ENCODE measurements around the gene VPS52. TPM values are rescaled to one million over a fixed set of nuclear protein-coding genes. Genes with fewer than 3 reads are reported as not detected.

The VPS52 gene
- total RNA-seq, 2 experiments from 2014 or later: 50.4 to 73.5 TPM

- H3K9me3 ChIP-seq (ENCODE audit: low read length): no peaks in the 10 kb centered on the region
- ChIA-PET CTCF (ENCODE audit: unreplicated experiment) (interaction anchor here (0.5 to 1.6 kb wide), 2 partner anchors 9 to 11 kb away, joined by 3 read pairs; partner anchors contain the start of gene RGL2), POLR2A (interaction anchor here (1.1 to 3.0 kb wide), 5 partner anchors 8 to 29 kb away, joined by 3 to 19 read pairs (median 8); partner anchors contain the start of genes B3GALT4, RGL2, RPS18 and VPS52)
- TF ChIP-seq, protein P1, sequence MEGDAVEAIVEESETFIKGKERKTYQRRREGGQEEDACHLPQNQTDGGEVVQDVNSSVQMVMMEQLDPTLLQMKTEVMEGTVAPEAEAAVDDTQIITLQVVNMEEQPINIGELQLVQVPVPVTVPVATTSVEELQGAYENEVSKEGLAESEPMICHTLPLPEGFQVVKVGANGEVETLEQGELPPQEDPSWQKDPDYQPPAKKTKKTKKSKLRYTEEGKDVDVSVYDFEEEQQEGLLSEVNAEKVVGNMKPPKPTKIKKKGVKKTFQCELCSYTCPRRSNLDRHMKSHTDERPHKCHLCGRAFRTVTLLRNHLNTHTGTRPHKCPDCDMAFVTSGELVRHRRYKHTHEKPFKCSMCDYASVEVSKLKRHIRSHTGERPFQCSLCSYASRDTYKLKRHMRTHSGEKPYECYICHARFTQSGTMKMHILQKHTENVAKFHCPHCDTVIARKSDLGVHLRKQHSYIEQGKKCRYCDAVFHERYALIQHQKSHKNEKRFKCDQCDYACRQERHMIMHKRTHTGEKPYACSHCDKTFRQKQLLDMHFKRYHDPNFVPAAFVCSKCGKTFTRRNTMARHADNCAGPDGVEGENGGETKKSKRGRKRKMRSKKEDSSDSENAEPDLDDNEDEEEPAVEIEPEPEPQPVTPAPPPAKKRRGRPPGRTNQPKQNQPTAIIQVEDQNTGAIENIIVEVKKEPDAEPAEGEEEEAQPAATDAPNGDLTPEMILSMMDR (conservative IDR thresholded peaks at IDR 0.05; ENCODE audit: low read length): no peak
- no peaks in the 10 kb centered on the region for H3K9me2 ChIP-seq (ENCODE audit: insufficient read depth, low read length)
- peak within 1 kb of the TSS; percentile 91 for H2AFZ ChIP-seq (ENCODE audit: low read length)
- H3K79me2 ChIP-seq (ENCODE audit: insufficient read depth, low read depth, low read length): peaks cover 31% of the 10 kb centered on the region; the same call in 1 of the 2 replicates
- H3K4me2 ChIP-seq (ENCODE audit: low read length): peak within 1 kb of the TSS; percentile 87
- BruUV-seq (replicated peaks): no TSS peak
- DNase-seq (ENCODE audit: low spot score): peak; percentile 92
- H3K4me1 ChIP-seq (ENCODE audit: insufficient read depth, low read length, poor library complexity, severe bottlenecking): peaks cover 24% of the 10 kb centered on the region
- H3K4me3 ChIP-seq (ENCODE audit: low read depth, low read length, poor library complexity, severe bottlenecking): peak within 1 kb of the TSS; percentile 86
- no peaks in the 10 kb centered on the region for H4K20me1 ChIP-seq (ENCODE audit: insufficient read depth, low read length)
- H3K36me3 ChIP-seq (ENCODE audit: insufficient read depth, low read length): peaks cover 72% of the 10 kb centered on the region
- H3K27ac ChIP-seq (ENCODE audit: low read depth, low read length, poor library complexity, severe bottlenecking): peak within 1 kb of the TSS; percentile 46
- intact Hi-C loops (cut with micrococcal nuclease; ENCODE audit: unreplicated experiment): no loop called here
These were observed 17.5 kb upstream of the VPS52 start, which contains the start of the genes PFDN6 and WDR46 for GRCh38 chr6:33288921-33289783. Gene PFDN6 (plus strand): TSS chr6:33289601. CDS start chr6:33289857, 256 bp downstream. Gene WDR46 (minus strand): TSS chr6:33289239. CDS start chr6:33289170, 69 bp downstream.

DNA sequence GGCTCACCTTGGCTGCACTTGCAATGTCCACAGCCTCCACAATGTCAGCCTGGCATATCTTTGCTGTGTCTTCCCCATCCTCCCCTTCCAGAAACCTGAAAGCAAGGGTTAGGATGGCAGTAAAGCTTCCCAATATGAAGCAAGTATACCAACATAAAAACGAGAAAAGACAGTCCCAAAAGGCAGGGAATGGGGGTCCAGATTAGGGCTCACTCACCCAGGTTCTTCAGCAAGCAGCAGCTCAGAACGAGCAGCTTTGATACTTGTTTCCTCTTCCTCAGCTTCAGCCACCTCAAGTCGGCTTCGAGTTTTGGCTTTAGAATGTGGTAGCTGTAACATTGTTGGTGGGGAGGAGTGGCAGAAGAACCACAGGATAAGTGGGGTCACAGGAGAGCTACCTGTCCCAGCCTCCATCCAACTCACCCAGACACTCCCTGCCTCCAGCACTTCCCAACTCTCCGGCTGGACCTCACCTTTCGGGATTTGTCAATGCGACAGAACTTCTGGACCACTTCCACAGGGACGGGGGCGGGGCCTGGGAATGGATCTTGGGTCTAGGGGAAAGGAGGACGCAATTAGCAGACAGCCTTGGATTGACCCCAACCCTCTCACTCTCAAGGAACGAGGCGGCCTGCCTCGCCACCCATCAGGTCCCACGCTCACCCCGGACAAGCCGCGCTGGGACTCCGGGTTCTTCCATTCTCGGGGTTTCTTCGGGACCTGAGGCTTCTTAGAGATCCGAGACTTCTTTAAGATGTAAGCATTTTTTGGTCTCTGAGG, 16.7 kb upstream of the VPS52 start:
- intact Hi-C loops (cut with micrococcal nuclease; ENCODE audit: unreplicated experiment): no loop called here

More for the DNA sequence above, 16.7 kb upstream of the VPS52 start:
- Histone ChIP-seq H3K79me2 (ENCODE audit: insufficient read depth, low read depth, low read length) (peaks cover 31% of the 10 kb centered on the region; the same call in 1 of the 2 replicates), H2AFZ (ENCODE audit: low read length) (peak overlapping the region; percentile 91), H3K9me3 (ENCODE audit: low read length) (no peaks in the 10 kb centered on the region), H3K27ac (ENCODE audit: low read depth, low read length, poor library complexity, severe bottlenecking) (peak overlapping the region; percentile 46), H3K36me3 (ENCODE audit: insufficient read depth, low read length) (peaks cover 72% of the 10 kb centered on the region), H3K4me3 (ENCODE audit: low read depth, low read length, poor library complexity, severe bottlenecking) (peak overlapping the region; percentile 86), H3K4me2 (ENCODE audit: low read length) (peak overlapping the region; percentile 87), H4K20me1 (ENCODE audit: insufficient read depth, low read length) (no peaks in the 10 kb centered on the region), H3K4me1 (ENCODE audit: insufficient read depth, low read length, poor library complexity, severe bottlenecking) (peaks cover 24% of the 10 kb centered on the region), H3K9me2 (ENCODE audit: insufficient read depth, low read length) (no peaks in the 10 kb centered on the region)
- POLR2A ChIA-PET: interaction anchor here (0.7 to 3.0 kb wide), 5 partner anchors 9 to 423 kb away, joined by 3 to 19 read pairs (median 8); partner anchors contain the start of genes B3GALT4, RGL2, RPS18 and VPS52
- CTCF ChIA-PET (ENCODE audit: unreplicated experiment): interaction anchor here (0.5 to 1.6 kb wide), 3 partner anchors 10 to 1366 kb away, joined by 3 read pairs; partner anchors contain the start of gene RGL2
- TSS peak; percentile 85 for BruUV-seq (replicated peaks)
- no peak for DNase-seq (ENCODE audit: low spot score)
- TF ChIP-seq, protein P1 (conservative IDR thresholded peaks at IDR 0.05; ENCODE audit: low read length): no peak
- no peak for TF ChIP-seq EZH2phosphoT487 (IDR thresholded peaks at IDR 0.05; ENCODE audit: borderline replicate concordance, low read depth, low read length)
